Stimulated activated CD4-positive, alpha-beta T cell treated with anti-CD3 and anti-CD28 coated beads, Interleukin-4, amount 100 ng/mL, for 48 hours (primary cell): ENCODE results near the gene PLEK2.
"Not testable (repeated sequence)": the region's sequence is repeated elsewhere in the genome, so short reads cannot be mapped to it uniquely, and the experiment has no call there.

Experiments
- DNase-seq, 2 donors: peaks; one replicate each; pipeline ENCODE4 v3.0.0-alpha.2; 2020; ENCODE audit warnings: low read depth in 2 of 2

PLEK2 gene

GRCh38 chr14:67358924-67359774 is 52.8 kb downstream of the PLEK2 start:
- DNase-seq: peak in 1 of 2 donors; percentile 6

- DNase-seq: no peak
Observed at GRCh38 chr14:67357969-67358354, 54.0 kb downstream of the PLEK2 start.

GRCh38 chr14:67357186-67357968 is 54.6 kb downstream of the PLEK2 start:
- no peak for DNase-seq

GRCh38 chr14:67352055-67352454 is 59.9 kb downstream of the PLEK2 start:
- no peak for DNase-seq

- DNase-seq: no peak
Observed at GRCh38 chr14:67345583-67345982, 66.4 kb downstream of the PLEK2 start.

- no peak for DNase-seq
Observed at GRCh38 chr14:67343601-67344230, 68.2 kb downstream of the PLEK2 start.

- DNase-seq: not testable (repeated sequence)
Observed at GRCh38 chr14:67341231-67341630, 70.7 kb downstream of the PLEK2 start.
